ENCODE measurements around the gene COTL1.

The COTL1 gene

GRCh38 chr16:84548508-84548907 is 69.4 kb downstream of the COTL1 start:
- no peak for TF ChIP-seq REST (IDR thresholded peaks at IDR 0.05; ENCODE audit: insufficient read depth in 1 of 2, low read depth in 2 of 2, low read length in 2 of 2)
- no peak for TF ChIP-seq FOXP2 (optimal IDR thresholded peaks at IDR 0.05; ENCODE audit: borderline replicate concordance, extremely low read depth, extremely low read length, insufficient read depth)

GRCh38 chr16:84547546-84548061 is 70.3 kb downstream of the COTL1 start:
- TF ChIP-seq REST (IDR thresholded peaks at IDR 0.05; ENCODE audit: insufficient read depth in 1 of 2, low read depth in 2 of 2, low read length in 2 of 2) (no peak), FOXP2 (optimal IDR thresholded peaks at IDR 0.05; ENCODE audit: borderline replicate concordance, extremely low read depth, extremely low read length, insufficient read depth) (no peak), SIN3A (IDR thresholded peaks at IDR 0.05; ENCODE audit: borderline replicate concordance, insufficient read depth, low read length) (no peak), POLR2AphosphoS5 (IDR thresholded peaks at IDR 0.05; ENCODE audit: low read depth, low read length) (no peak), TAF1 (IDR thresholded peaks at IDR 0.05; ENCODE audit: borderline replicate concordance, insufficient read depth, low read length) (no peak)

- TF ChIP-seq REST (IDR thresholded peaks at IDR 0.05; ENCODE audit: insufficient read depth in 1 of 2, low read depth in 2 of 2, low read length in 2 of 2) (peak in 1 of 2 experiments; percentile 64; a peak in 1 of 4 replicates), TAF1 (IDR thresholded peaks at IDR 0.05; ENCODE audit: borderline replicate concordance, insufficient read depth, low read length) (no peak)
Observed at GRCh38 chr16:84546669-84547545, 71.0 kb downstream of the COTL1 start.

GRCh38 chr16:84545114-84545737 is 72.7 kb downstream of the COTL1 start:
- TF ChIP-seq TAF1 (IDR thresholded peaks at IDR 0.05; ENCODE audit: borderline replicate concordance, insufficient read depth, low read length) = no peak
- TF ChIP-seq POLR2AphosphoS5 (IDR thresholded peaks at IDR 0.05; ENCODE audit: low read depth, low read length) = no peak
- no peak for TF ChIP-seq FOXP2 (optimal IDR thresholded peaks at IDR 0.05; ENCODE audit: borderline replicate concordance, extremely low read depth, extremely low read length, insufficient read depth)
- TF ChIP-seq SIN3A (IDR thresholded peaks at IDR 0.05; ENCODE audit: borderline replicate concordance, insufficient read depth, low read length) = no peak
- no peak for TF ChIP-seq REST (IDR thresholded peaks at IDR 0.05; ENCODE audit: insufficient read depth in 1 of 2, low read depth in 2 of 2, low read length in 2 of 2)
